ENCODE measurements around the gene KCNJ10. TPM values are rescaled to one million over a fixed set of nuclear protein-coding genes. Genes with fewer than 3 reads are reported as not detected.

The KCNJ10 gene
- total RNA-seq, 1 donor from 2014 or later: not detected

GRCh38 chr1:160022330-160023310 lies 47.3 kb downstream of the KCNJ10 start:
- no peak for DNase-seq (ENCODE audit: low spot score in 2 of 2)
- no peaks in the 10 kb centered on the region for H3K36me3 ChIP-seq
- TF ChIP-seq, protein P1, sequence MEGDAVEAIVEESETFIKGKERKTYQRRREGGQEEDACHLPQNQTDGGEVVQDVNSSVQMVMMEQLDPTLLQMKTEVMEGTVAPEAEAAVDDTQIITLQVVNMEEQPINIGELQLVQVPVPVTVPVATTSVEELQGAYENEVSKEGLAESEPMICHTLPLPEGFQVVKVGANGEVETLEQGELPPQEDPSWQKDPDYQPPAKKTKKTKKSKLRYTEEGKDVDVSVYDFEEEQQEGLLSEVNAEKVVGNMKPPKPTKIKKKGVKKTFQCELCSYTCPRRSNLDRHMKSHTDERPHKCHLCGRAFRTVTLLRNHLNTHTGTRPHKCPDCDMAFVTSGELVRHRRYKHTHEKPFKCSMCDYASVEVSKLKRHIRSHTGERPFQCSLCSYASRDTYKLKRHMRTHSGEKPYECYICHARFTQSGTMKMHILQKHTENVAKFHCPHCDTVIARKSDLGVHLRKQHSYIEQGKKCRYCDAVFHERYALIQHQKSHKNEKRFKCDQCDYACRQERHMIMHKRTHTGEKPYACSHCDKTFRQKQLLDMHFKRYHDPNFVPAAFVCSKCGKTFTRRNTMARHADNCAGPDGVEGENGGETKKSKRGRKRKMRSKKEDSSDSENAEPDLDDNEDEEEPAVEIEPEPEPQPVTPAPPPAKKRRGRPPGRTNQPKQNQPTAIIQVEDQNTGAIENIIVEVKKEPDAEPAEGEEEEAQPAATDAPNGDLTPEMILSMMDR (IDR thresholded peaks at IDR 0.05): no peak
- no peaks in the 10 kb centered on the region for H3K9me3 ChIP-seq
- no peak overlapping the region for H3K4me3 ChIP-seq
- no peak overlapping the region for H3K27ac ChIP-seq
- no peaks in the 10 kb centered on the region for H3K4me1 ChIP-seq
- no peaks in the 10 kb centered on the region for H3K27me3 ChIP-seq
- intact Hi-C loops (cut with DNase I): no loop called here

- Histone ChIP-seq H3K4me1 (no peaks in the 10 kb centered on the region), H3K9me3 (no peaks in the 10 kb centered on the region), H3K27ac (no peak overlapping the region), H3K36me3 (no peaks in the 10 kb centered on the region), H3K27me3 (no peaks in the 10 kb centered on the region), H3K4me3 (no peak overlapping the region)
- TF ChIP-seq, protein P1 (IDR thresholded peaks at IDR 0.05): no peak
- DNase-seq (ENCODE audit: low spot score in 2 of 2): no peak
- intact Hi-C loops (cut with DNase I): no loop called here
Observed at GRCh38 chr1:160021376-160022074, 48.4 kb downstream of the KCNJ10 start.

- no peaks in the 10 kb centered on the region for H3K36me3 ChIP-seq
- TF ChIP-seq, protein P1 (IDR thresholded peaks at IDR 0.05): no peak
- no peaks in the 10 kb centered on the region for H3K9me3 ChIP-seq
- H3K27ac ChIP-seq: no peak overlapping the region
- H3K27me3 ChIP-seq: no peaks in the 10 kb centered on the region
- intact Hi-C loops (cut with DNase I): no loop called here
- no peaks in the 10 kb centered on the region for H3K4me1 ChIP-seq
- no peak overlapping the region for H3K4me3 ChIP-seq
- DNase-seq (ENCODE audit: low spot score in 2 of 2): no peak
Observed at GRCh38 chr1:160020196-160020595, 49.8 kb downstream of the KCNJ10 start.

DNA sequence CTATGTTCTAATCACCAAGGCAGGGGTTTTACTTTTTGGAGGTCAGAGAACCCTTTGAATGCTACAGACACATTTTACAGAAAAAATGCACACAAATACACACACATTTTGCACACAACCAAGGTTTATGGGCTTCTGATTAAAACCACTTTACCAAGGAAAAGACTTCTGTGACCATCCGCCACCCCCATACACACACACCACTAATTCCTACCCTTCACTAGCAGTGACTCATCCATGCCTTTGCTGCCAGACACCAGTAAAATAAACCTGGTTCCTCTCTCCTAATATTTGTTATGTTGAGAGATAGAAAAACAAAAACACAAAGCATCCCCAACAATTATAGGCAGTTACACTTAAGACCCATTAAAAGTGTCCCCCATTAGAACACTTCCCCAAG lies 51.1 kb downstream of the KCNJ10 start:
- H3K27me3 ChIP-seq: no peaks in the 10 kb centered on the region
- no peak overlapping the region for H3K27ac ChIP-seq
- no peaks in the 10 kb centered on the region for H3K4me1 ChIP-seq
- TF ChIP-seq, protein P1 (IDR thresholded peaks at IDR 0.05): no peak
- intact Hi-C loops (cut with DNase I): loop anchor here (10.0 kb wide), 1 partner anchor 854 kb away; no protein-coding TSS in a partner anchor
- no peaks in the 10 kb centered on the region for H3K9me3 ChIP-seq
- no peak for DNase-seq (ENCODE audit: low spot score in 2 of 2)
- H3K36me3 ChIP-seq: no peaks in the 10 kb centered on the region
- no peak overlapping the region for H3K4me3 ChIP-seq

DNA sequence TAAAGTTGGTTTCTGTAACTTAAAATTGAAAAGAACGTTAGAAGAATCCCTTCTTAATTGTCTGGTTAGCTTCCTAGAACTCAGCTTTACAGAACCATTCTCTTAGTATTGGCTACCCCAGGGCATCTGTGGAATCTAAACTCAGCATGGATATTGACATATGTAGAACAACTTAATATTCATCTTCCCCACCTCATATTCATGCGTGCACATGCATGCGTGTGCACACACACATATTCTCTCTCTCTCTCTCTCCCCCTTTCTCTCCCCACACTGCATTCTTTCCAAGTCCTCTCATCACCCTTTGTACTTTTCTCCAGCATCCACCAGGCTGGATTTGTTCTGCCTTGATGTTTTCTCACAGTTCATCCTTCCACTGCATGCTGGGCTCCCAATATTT lies 51.6 kb downstream of the KCNJ10 start:
- Histone ChIP-seq H3K27me3 (no peaks in the 10 kb centered on the region), H3K36me3 (no peaks in the 10 kb centered on the region), H3K27ac (no peak overlapping the region), H3K4me1 (no peaks in the 10 kb centered on the region), H3K4me3 (no peak overlapping the region), H3K9me3 (no peaks in the 10 kb centered on the region)
- intact Hi-C loops (cut with DNase I): loop anchor here (10.0 kb wide), 1 partner anchor 854 kb away; no protein-coding TSS in a partner anchor
- DNase-seq (ENCODE audit: low spot score in 2 of 2): no peak
- TF ChIP-seq, protein P1 (IDR thresholded peaks at IDR 0.05): no peak

Measured in ascending aorta (tissue), 2 donors.